A673 (cell line): ENCODE measurements around the gene RPS21.

Experiments used
- EZH2 ChIP-seq: fragments of 200-600 bp; sonication (generic); IDR thresholded peaks from 2 replicates; pipeline ENCODE4 v1.6.1; 2017; ENCODE audit warnings: borderline replicate concordance, low read depth, mild to moderate bottlenecking, mixed read lengths, antibody characterized with exemption, low read length; ENCODE audit not compliant: poor library complexity, severe bottlenecking
- TF ChIP-seq, protein P1 (sequence below): fragments of 300-800, 200-600 bp; sonication (generic); conservative IDR thresholded peaks from 2 replicates; pipeline ENCODE4 v1.5.1; 2017; ENCODE audit warnings: low read depth, mild to moderate bottlenecking, antibody characterized with exemption, low read length, moderate library complexity, mixed read lengths

DNA sequence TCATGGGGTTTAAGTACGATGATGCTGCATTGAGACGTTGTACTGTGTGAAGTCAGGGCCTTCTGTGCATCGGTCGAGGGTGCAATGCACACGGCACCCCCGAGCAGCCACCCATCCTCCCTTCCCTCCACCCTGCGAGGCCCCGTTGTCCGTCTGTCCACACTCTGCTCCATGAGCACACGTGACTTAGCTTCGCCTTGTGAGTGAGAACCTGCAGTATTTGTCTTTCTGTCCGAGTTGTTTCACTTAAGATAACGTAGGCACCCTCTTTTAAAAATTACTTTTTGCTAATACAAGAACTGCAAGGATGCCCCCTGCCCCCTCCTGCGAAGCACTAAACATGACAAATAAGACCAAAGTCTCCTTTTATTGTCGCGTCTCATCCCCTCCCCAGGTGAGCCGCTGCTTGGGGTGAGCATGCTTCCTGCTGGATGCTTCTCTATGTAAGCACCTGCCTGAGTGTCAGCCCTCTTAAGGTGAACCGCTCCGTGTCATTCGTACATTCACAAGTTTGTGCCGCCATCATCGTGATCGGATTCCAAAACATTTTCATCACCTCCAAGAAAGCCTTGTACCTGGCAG is 44.1 kb downstream of the RPS21 start:
- TF ChIP-seq, protein P1, sequence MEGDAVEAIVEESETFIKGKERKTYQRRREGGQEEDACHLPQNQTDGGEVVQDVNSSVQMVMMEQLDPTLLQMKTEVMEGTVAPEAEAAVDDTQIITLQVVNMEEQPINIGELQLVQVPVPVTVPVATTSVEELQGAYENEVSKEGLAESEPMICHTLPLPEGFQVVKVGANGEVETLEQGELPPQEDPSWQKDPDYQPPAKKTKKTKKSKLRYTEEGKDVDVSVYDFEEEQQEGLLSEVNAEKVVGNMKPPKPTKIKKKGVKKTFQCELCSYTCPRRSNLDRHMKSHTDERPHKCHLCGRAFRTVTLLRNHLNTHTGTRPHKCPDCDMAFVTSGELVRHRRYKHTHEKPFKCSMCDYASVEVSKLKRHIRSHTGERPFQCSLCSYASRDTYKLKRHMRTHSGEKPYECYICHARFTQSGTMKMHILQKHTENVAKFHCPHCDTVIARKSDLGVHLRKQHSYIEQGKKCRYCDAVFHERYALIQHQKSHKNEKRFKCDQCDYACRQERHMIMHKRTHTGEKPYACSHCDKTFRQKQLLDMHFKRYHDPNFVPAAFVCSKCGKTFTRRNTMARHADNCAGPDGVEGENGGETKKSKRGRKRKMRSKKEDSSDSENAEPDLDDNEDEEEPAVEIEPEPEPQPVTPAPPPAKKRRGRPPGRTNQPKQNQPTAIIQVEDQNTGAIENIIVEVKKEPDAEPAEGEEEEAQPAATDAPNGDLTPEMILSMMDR = no peak
- TF ChIP-seq EZH2 = no peak
